Right lobe of liver (tissue), 4 donors: ENCODE results near the gene CDC14A.

Experiments
- CTCF ChIP-seq, 4 donors: fragments of 200-600 bp in 3 of 4; fragments of 450-650 bp in 1 of 4; IDR thresholded peaks; one replicate each; pipeline versions ENCODE4 v1.5.1 to v1.8.0; 2016 to 2022; ENCODE audit warnings: antibody characterized with exemption in 4 of 4, mild to moderate bottlenecking in 2 of 4
- POLR2A ChIP-seq: fragments of 450-650 bp; IDR thresholded peaks from one replicate; pipeline ENCODE4 v1.6.1; 2017; ENCODE audit warnings: antibody characterized with exemption, mild to moderate bottlenecking
- donor health status: DM: no; HTN: no; CAD: no.
- donor health status: DM: no; HTN: no; CAD: no.
- donor health status: DM: no; HTN: yes; CAD: no.

GRCh38 chr1:100308777-100309176 is 43.5 kb upstream of the CDC14A start:
- TF ChIP-seq CTCF (IDR thresholded peaks at IDR 0.05), result no peak
- no peak for TF ChIP-seq POLR2A
